Mucosa of rectum (tissue), 2 donors: Measurements from ENCODE around the gene PRKCH.
A peak's percentile ranks its signal among the peaks of the same experiment; 100 is the strongest.

Source experiments
- H3K27ac ChIP-seq, 2 donors: one replicate each; pipeline ENCODE4 v1.7.0; 2013; ENCODE audit warnings: inconsistent platforms in 2 of 2, low read depth in 2 of 2, low read length in 2 of 2
- H3K27me3 ChIP-seq, 2 donors: one replicate each; pipeline ENCODE4 v1.7.0; 2013; ENCODE audit warnings: low read length in 2 of 2; ENCODE audit not compliant: control insufficient read depth in 2 of 2, insufficient read depth in 2 of 2
- H3K36me3 ChIP-seq, 2 donors: one replicate each; pipeline ENCODE4 v1.7.0; 2013; ENCODE audit warnings: low read length in 2 of 2; ENCODE audit not compliant: control insufficient read depth in 2 of 2, insufficient read depth in 2 of 2
- H3K4me1 ChIP-seq, 2 donors: one replicate each; pipeline ENCODE4 v1.7.0; 2013; ENCODE audit warnings: low read length in 2 of 2, mild to moderate bottlenecking in 1 of 2; ENCODE audit not compliant: control insufficient read depth in 2 of 2, insufficient read depth in 2 of 2
- H3K4me3 ChIP-seq, 2 donors: one replicate each; pipeline ENCODE4 v1.7.0; 2013; ENCODE audit warnings: low read length in 2 of 2
- H3K9ac ChIP-seq, 2 donors: one replicate each; pipeline ENCODE4 v1.7.0; 2013; ENCODE audit warnings: low read length in 2 of 2, low read depth in 1 of 2, mild to moderate bottlenecking in 1 of 2
- H3K9me3 ChIP-seq, 2 donors: one replicate each; pipeline ENCODE4 v1.7.0; 2013; ENCODE audit warnings: low read length in 2 of 2; ENCODE audit not compliant: control insufficient read depth in 2 of 2
- donor health status: healthy.
- donor health status: Normal muscosa, but diverticular disease.

PRKCH gene

GRCh38 chr14:61544448-61545330, 223.3 kb downstream of the PRKCH start:
- Histone ChIP-seq H3K27ac (peak overlapping the region; percentile 8 to 28), H3K4me1 (peaks cover 4 to 6% of the 10 kb centered on the region in 2 donors), H3K9ac (no peak overlapping the region), H3K36me3 (no peaks in the 10 kb centered on the region), H3K9me3 (no peaks in the 10 kb centered on the region), H3K27me3 (no peaks in the 10 kb centered on the region), H3K4me3 (no peak overlapping the region)

GRCh38 chr14:61545726-61546455, 224.5 kb downstream of the PRKCH start:
- H3K36me3 ChIP-seq = no peaks in the 10 kb centered on the region
- H3K9me3 ChIP-seq = no peaks in the 10 kb centered on the region
- H3K27ac ChIP-seq = no peak overlapping the region
- no peak overlapping the region for H3K9ac ChIP-seq
- H3K4me1 ChIP-seq = peaks cover 4 to 6% of the 10 kb centered on the region in 2 donors
- H3K27me3 ChIP-seq = no peaks in the 10 kb centered on the region
- no peak overlapping the region for H3K4me3 ChIP-seq

DNA sequence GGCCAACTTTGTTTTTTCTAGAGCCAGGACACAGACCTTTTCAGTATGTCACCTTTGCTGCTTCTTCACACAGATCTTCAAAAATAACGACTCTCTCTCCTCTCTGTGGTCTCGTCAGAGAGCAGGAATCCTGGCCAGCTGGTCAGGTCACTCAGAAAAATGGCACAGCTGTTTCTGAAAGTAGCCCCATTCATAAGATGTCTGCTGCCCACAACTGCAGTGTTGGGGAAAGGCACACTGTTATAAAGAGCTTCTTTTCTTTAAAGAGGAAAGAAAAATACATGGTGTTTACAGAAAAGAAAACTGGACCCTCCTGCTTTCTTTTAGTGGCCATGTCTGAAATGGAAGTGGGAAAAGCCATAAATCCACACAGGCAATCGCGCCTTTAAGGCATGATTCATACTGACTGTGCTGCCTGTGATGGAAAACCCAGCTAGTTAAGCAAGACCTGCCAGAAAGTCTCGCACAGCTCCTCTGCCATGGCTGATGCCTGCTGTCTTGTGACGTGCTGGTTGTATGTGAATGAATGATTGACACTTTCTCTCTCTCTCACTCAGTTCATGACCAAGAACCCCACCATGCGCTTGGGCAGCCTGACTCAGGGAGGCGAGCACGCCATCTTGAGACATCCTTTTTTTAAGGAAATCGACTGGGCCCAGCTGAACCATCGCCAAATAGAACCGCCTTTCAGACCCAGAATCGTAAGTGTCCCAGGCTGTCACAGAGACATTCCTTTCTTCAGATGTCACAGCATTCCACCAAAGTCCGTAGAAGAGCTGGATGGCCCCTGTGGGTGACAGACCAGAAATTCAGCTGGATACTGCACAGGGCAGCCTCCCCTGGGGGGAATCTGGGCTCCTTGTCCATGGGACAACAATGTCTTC, 226.0 kb downstream of the PRKCH start:
- Histone ChIP-seq H3K36me3 (no peaks in the 10 kb centered on the region), H3K4me3 (no peak overlapping the region), H3K9ac (no peak overlapping the region), H3K4me1 (peaks cover 4 to 8% of the 10 kb centered on the region in 2 donors), H3K27me3 (no peaks in the 10 kb centered on the region), H3K27ac (no peak overlapping the region), H3K9me3 (no peaks in the 10 kb centered on the region)

DNA sequence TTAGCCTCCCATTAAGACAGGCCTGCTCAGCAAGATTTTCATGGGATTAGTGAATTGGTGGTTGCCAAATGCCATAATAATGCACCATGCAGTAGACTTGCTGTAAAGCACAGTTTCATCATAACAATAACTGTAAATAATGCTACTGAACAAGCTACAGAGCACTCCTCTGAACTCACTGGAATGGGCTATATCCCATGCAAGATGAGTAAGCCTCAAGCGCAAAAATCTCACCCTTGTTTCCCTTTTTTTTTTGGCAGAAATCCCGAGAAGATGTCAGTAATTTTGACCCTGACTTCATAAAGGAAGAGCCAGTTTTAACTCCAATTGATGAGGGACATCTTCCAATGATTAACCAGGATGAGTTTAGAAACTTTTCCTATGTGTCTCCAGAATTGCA, 228.0 kb downstream of the PRKCH start:
- no peaks in the 10 kb centered on the region for H3K36me3 ChIP-seq
- H3K27me3 ChIP-seq = no peaks in the 10 kb centered on the region
- H3K4me1 ChIP-seq = peaks cover 11 to 14% of the 10 kb centered on the region in 2 donors
- no peak overlapping the region for H3K4me3 ChIP-seq
- no peaks in the 10 kb centered on the region for H3K9me3 ChIP-seq
- H3K9ac ChIP-seq = no peak overlapping the region
- H3K27ac ChIP-seq = no peak overlapping the region

DNA sequence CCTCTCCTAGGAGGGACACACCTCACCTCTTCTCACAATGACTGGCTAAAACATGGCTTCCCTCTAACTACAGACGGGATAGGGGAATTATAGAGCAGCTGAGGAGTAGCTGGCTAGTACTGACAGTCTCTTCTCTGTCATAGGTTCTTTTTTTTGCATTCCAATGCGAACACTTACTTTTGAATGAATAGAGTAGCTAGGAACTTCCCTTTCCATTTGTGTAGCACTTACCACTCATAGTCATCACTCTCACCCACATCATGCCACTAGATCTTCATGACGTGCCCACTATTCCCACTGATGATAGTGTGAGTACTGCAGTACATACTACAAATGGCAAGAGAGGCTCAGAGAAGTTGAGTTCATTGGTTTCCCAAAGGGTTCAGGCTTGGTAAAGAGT, 230.0 kb downstream of the PRKCH start:
- Histone ChIP-seq H3K27me3 (no peaks in the 10 kb centered on the region), H3K4me1 (peaks cover 11% of the 10 kb centered on the region in 2 donors), H3K27ac (no peak overlapping the region), H3K9me3 (no peaks in the 10 kb centered on the region), H3K9ac (no peak overlapping the region), H3K36me3 (no peaks in the 10 kb centered on the region), H3K4me3 (no peak overlapping the region)

DNA sequence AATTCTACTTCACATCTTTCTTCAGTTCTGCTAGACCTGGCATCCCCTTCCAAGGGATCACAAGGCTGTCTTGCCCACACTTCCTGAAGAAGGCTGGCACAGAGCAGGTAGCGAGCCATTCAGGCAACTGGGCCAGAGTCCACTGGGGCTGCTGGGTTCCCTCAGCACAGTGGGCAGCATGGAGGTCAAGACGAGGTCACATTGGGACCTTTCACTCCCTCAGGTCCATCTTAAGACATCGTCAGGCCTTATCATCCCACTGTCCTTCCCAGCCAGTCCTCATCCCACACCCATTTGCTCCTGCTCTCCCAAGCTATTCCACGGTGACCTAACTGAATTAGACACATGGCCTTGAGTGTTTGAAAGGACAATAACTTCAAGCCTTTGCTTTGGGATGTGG, 230.9 kb downstream of the PRKCH start:
- Histone ChIP-seq H3K4me3 (no peak overlapping the region), H3K36me3 (no peaks in the 10 kb centered on the region), H3K27me3 (no peaks in the 10 kb centered on the region), H3K4me1 (peaks cover 11% of the 10 kb centered on the region in 2 donors), H3K9me3 (no peaks in the 10 kb centered on the region), H3K9ac (no peak overlapping the region), H3K27ac (peak overlapping the region in 1 of 2 donors; percentile 9)

DNA sequence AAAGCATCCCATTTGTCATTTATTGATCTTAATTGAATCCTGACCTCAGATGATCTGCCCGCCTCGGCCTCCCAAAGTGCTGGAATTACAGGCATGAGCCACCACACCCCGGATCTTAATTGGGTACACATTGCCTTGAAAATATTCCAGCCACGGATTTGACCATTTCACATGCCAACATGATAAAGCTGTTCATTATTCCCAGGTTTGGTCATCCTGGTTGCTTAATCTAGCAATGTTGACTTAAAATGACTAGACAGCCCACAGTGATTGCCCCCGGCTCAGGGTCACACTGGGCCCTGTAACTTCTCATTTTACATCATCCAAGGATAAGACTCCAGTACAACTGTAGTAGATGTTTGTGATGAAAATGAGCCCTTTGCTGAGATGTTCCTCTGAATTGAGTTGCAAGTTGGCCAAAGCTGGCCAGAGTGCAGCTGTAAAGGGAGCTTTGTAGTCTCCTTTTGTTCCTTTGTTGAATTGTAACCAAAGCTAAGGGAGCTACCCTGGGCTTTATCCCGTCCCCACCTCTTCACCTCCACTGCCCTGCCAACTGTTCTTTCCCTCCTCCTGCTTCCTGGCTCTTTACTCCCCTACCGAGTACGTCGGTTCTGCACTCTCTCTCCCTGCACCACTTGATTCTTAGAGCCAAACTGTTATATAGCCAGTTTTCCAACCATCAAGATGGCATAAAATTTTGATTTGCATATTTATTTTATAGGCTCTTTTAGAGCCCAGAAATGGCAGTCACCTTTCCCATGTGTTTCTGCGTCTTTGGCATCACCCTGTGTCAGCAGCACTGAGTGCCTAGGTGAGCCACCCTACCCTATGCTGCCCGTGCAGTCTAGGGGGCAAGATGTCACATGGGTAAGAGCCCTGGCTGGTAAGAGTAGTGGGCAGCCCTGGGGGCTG, 232.6 kb downstream of the PRKCH start:
- Histone ChIP-seq H3K36me3 (no peaks in the 10 kb centered on the region), H3K4me1 (peaks cover 11% of the 10 kb centered on the region in 2 donors), H3K4me3 (no peak overlapping the region), H3K27me3 (no peaks in the 10 kb centered on the region), H3K9me3 (no peaks in the 10 kb centered on the region), H3K27ac (no peak overlapping the region), H3K9ac (no peak overlapping the region)

DNA sequence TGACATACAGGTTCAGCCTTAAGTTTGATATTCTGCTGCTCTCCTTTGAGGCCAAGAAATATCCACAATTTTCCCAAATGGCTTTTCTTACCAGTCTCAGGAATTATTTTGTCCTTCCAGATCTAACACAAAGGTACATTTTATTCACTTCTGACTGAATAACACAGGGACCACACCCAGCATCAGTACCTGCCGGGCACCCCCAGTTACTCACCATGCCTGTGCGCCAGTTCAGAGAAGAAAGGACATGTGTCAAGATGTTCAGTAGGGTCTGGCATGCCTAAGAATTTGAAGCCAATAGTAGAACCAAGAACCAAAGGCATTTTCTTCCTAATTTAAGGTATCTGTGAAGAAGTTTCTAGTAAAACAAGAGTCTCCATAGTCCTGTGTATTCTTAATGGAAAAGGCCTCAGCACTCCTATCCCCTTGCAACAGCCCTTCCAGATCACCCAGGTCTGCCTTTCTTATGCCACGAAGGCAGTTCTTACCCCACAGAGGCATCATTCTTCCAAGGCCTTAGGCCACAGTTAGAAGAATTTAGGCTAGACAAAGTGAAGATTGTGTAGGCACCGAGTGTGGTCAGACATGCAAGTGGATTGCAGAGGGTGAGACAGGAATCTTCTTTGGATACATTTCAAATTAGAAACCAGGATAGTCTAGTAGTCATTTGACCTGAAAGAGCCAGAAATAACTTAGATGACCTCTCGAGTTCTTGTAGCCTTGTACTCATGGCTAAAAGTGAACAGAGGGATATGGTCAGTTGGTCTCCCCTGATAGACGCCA, 233.9 kb downstream of the PRKCH start:
- no peaks in the 10 kb centered on the region for H3K36me3 ChIP-seq
- H3K27ac ChIP-seq = no peak overlapping the region
- no peak overlapping the region for H3K9ac ChIP-seq
- H3K4me3 ChIP-seq = no peak overlapping the region
- no peaks in the 10 kb centered on the region for H3K27me3 ChIP-seq
- H3K9me3 ChIP-seq = no peaks in the 10 kb centered on the region
- H3K4me1 ChIP-seq = peaks cover 11 to 14% of the 10 kb centered on the region in 2 donors

DNA sequence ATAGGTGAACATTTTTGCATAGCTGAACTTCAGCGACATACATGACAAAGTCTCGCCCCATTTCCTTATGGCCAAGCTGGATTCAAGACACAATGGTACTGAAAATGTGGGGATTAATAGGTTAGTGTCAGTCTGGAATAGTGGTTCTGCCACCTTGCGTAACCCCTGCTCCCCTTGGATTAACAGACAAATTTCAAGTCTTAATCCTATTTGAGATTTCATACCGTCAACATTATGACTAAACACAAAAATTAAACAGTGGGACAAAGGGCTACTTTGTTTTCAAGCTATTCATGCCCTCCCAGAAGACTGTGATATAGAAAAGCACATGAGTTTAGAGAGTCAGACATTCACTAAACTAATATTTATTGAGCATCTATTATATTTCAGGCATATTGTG, 235.1 kb downstream of the PRKCH start:
- no peak overlapping the region for H3K27ac ChIP-seq
- H3K4me3 ChIP-seq = no peak overlapping the region
- no peaks in the 10 kb centered on the region for H3K36me3 ChIP-seq
- peaks cover 15 to 16% of the 10 kb centered on the region in 2 donors for H3K4me1 ChIP-seq
- no peaks in the 10 kb centered on the region for H3K9me3 ChIP-seq
- no peaks in the 10 kb centered on the region for H3K27me3 ChIP-seq
- no peak overlapping the region for H3K9ac ChIP-seq
